HUES64 (cell line): ENCODE data around the gene PTPN2.
"Not testable (repeated sequence)": the region's sequence is repeated elsewhere in the genome, so short reads cannot be mapped to it uniquely, and the experiment has no call there.

ENCODE experiments used
- H3K27ac ChIP-seq: 2 replicates; pipeline ENCODE4 v1.7.0; 2013; ENCODE audit warnings: low read depth, low read length, inconsistent platforms
- H3K27me3 ChIP-seq: 2 replicates; pipeline ENCODE4 v1.6.1; 2013; ENCODE audit warnings: mild to moderate bottlenecking, low read length; ENCODE audit not compliant: insufficient read depth
- H3K36me3 ChIP-seq: 2 replicates; pipeline ENCODE4 v1.6.1; 2013; ENCODE audit warnings: mild to moderate bottlenecking, low read length; ENCODE audit not compliant: insufficient read depth
- H3K4me1 ChIP-seq: 2 replicates; pipeline ENCODE4 v1.6.1; 2013; ENCODE audit warnings: mild to moderate bottlenecking, low read length, moderate library complexity; ENCODE audit not compliant: insufficient read depth
- H3K4me3 ChIP-seq: 2 replicates; pipeline ENCODE4 v1.5.1; 2013; ENCODE audit warnings: mild to moderate bottlenecking, low read length, moderate library complexity
- H3K9ac ChIP-seq: 2 replicates; pipeline ENCODE4 v1.6.1; 2013; ENCODE audit warnings: mild to moderate bottlenecking, low read depth, low read length
- H3K9me3 ChIP-seq: 2 replicates; pipeline ENCODE4 v1.6.1; 2013; ENCODE audit warnings: low read depth, low read length; ENCODE audit not compliant: insufficient read depth
- WGBS: fragments of 150-250, 120-280 bp; methylation state at CpG from one replicate; pipeline ENCODE4 v1.1.7; 2013; ENCODE audit warnings: missing lambda C conversion rate; 5-methylcytosine and 5-hydroxymethylcytosine counted together

PTPN2 gene

DNA sequence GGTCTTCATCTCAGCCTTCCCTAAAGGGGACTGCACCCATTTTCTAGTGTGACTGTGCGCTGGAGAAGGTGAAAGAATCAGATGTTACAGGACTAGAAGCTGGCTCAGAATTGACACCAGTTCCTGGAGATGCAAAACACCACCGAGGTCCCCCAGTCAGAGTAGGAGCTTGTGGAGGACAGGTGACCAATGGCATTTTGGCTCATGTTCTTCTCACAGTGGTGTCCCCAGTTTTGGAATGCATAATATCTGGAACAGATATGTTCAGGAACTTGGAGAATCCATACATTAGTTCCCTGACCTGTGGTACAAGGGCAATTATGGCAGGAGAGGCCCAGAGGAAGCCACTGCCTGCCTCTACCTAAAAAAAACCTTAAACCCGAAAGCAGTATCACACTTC is 114.9 kb downstream of the PTPN2 start:
- H3K9ac ChIP-seq = no peak overlapping the region
- H3K9me3 ChIP-seq = no peaks in the 10 kb centered on the region
- H3K4me3 ChIP-seq = no peak overlapping the region
- no peak overlapping the region for H3K27ac ChIP-seq
- H3K4me1 ChIP-seq = peaks cover 5% of the 10 kb centered on the region
- no peaks in the 10 kb centered on the region for H3K36me3 ChIP-seq
- WGBS = 95% methylated on average over 3 of the region's 3 CpGs
- H3K27me3 ChIP-seq = no peaks in the 10 kb centered on the region

DNA sequence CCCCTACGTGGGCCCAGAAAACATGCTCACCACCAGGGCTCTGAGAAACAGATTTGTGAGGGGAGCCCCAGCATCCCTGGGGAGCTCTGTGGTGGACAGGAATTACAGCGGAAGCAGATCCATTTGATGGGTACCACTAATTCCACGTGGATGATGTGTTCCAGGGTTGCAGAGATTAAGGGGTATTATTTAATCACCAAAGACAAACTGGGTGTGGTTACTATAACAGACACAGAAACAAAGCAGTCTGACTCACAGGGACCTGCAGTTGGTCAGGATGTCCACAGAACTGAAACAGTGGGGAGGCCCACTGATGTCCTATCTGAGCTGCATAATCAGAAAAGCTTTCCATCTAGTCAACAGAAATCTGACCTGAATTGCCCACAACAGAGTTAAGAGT is 115.4 kb downstream of the PTPN2 start:
- H3K27me3 ChIP-seq = no peaks in the 10 kb centered on the region
- 93% methylated on average over 3 of the region's 3 CpGs for WGBS

GRCh38 chr18:12767580-12768155 is 116.4 kb downstream of the PTPN2 start:
- Histone ChIP-seq H3K36me3 (no peaks in the 10 kb centered on the region), H3K4me1 (peaks cover 5% of the 10 kb centered on the region), H3K4me3 (no peak overlapping the region), H3K27ac (no peak overlapping the region), H3K9ac (no peak overlapping the region), H3K9me3 (no peaks in the 10 kb centered on the region), H3K27me3 (no peaks in the 10 kb centered on the region)
- WGBS = 93% methylated on average over 9 of the region's 9 CpGs

More for the DNA sequence above, 115.4 kb downstream of the PTPN2 start:
- no peaks in the 10 kb centered on the region for H3K9me3 ChIP-seq
- H3K27ac ChIP-seq = no peak overlapping the region
- H3K36me3 ChIP-seq = no peaks in the 10 kb centered on the region
- H3K4me3 ChIP-seq = no peak overlapping the region
- peaks cover 5% of the 10 kb centered on the region for H3K4me1 ChIP-seq
- no peak overlapping the region for H3K9ac ChIP-seq

GRCh38 chr18:12766986-12767433 is 117.0 kb downstream of the PTPN2 start:
- H3K27me3 ChIP-seq = no peaks in the 10 kb centered on the region
- no peak overlapping the region for H3K4me3 ChIP-seq
- WGBS = 15% methylated on average over 13 of the region's 13 CpGs
- H3K9me3 ChIP-seq = no peaks in the 10 kb centered on the region
- H3K27ac ChIP-seq = no peak overlapping the region
- H3K36me3 ChIP-seq = no peaks in the 10 kb centered on the region
- H3K9ac ChIP-seq = no peak overlapping the region
- H3K4me1 ChIP-seq = peaks cover 5% of the 10 kb centered on the region

- H3K27ac ChIP-seq = no peak overlapping the region
- no peaks in the 10 kb centered on the region for H3K9me3 ChIP-seq
- peaks cover 5% of the 10 kb centered on the region for H3K4me1 ChIP-seq
- H3K9ac ChIP-seq = no peak overlapping the region
- no peaks in the 10 kb centered on the region for H3K27me3 ChIP-seq
- 88% methylated on average over 11 of the region's 11 CpGs for WGBS
- H3K4me3 ChIP-seq = no peak overlapping the region
- no peaks in the 10 kb centered on the region for H3K36me3 ChIP-seq
Measured at GRCh38 chr18:12765586-12765985, 118.5 kb downstream of the PTPN2 start.

- Histone ChIP-seq H3K4me3 (no peak overlapping the region), H3K9ac (no peak overlapping the region), H3K36me3 (no peaks in the 10 kb centered on the region), H3K27me3 (no peaks in the 10 kb centered on the region), H3K27ac (no peak overlapping the region), H3K9me3 (no peaks in the 10 kb centered on the region), H3K4me1 (peaks cover 5% of the 10 kb centered on the region)
- WGBS = 76% methylated on average over 8 of the region's 8 CpGs
Measured at GRCh38 chr18:12765126-12765525, 118.9 kb downstream of the PTPN2 start.

GRCh38 chr18:12758566-12758965 is 125.5 kb downstream of the PTPN2 start:
- not testable (repeated sequence) for H3K36me3 ChIP-seq, H3K9me3 ChIP-seq, H3K4me3 ChIP-seq, H3K27ac ChIP-seq, H3K4me1 ChIP-seq, H3K9ac ChIP-seq, H3K27me3 ChIP-seq
- WGBS = 89% methylated on average over 3 of the region's 3 CpGs

GRCh38 chr18:12756619-12757239 is 127.3 kb downstream of the PTPN2 start:
- not testable (repeated sequence) for H3K4me3 ChIP-seq, H3K9ac ChIP-seq, H3K9me3 ChIP-seq, H3K27me3 ChIP-seq, H3K36me3 ChIP-seq, H3K4me1 ChIP-seq, H3K27ac ChIP-seq
- 95% methylated on average over 14 of the region's 14 CpGs for WGBS

GRCh38 chr18:12755606-12756005 is 128.4 kb downstream of the PTPN2 start:
- not testable (repeated sequence) for H3K4me3 ChIP-seq, H3K27me3 ChIP-seq, H3K36me3 ChIP-seq, H3K9me3 ChIP-seq, H3K4me1 ChIP-seq, H3K9ac ChIP-seq, H3K27ac ChIP-seq
- 95% methylated on average over 6 of the region's 6 CpGs for WGBS

DNA sequence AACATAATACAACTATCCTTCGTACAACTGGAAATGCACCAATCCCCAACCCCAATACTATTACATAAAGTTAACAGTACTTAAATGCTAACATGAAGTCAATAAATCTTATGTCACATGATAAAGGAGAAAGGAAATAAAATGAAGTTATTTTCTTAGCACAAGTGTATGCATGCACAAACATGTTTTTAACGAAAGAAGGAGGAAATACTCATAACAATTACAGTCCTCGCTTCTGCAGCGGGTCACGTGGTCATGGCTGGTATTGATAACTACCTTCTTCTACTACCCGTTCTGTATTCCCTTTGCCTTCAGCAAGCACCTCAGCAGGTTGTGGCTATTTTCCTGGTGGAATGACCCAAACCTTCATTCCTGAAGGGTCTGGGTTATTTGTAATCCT is 129.5 kb downstream of the PTPN2 start:
- Histone ChIP-seq H3K9me3 (no peaks in the 10 kb centered on the region), H3K27me3 (no peaks in the 10 kb centered on the region), H3K9ac (no peak overlapping the region), H3K4me3 (no peak overlapping the region), H3K4me1 (no peaks in the 10 kb centered on the region), H3K36me3 (no peaks in the 10 kb centered on the region), H3K27ac (no peak overlapping the region)
- WGBS = 96% methylated on average over 6 of the region's 6 CpGs

- H3K27ac ChIP-seq = no peak overlapping the region
- WGBS = 92% methylated on average over 4 of the region's 4 CpGs
Measured at GRCh38 chr18:12751891-12752290, 132.1 kb downstream of the PTPN2 start.

GRCh38 chr18:12751503-12751884 is 132.5 kb downstream of the PTPN2 start:
- H3K4me3 ChIP-seq = no peak overlapping the region
- no peak overlapping the region for H3K27ac ChIP-seq

More at GRCh38 chr18:12751891-12752290, 132.1 kb downstream of the PTPN2 start:
- Histone ChIP-seq H3K36me3 (no peaks in the 10 kb centered on the region), H3K4me3 (no peak overlapping the region), H3K27me3 (no peaks in the 10 kb centered on the region), H3K4me1 (no peaks in the 10 kb centered on the region), H3K9me3 (no peaks in the 10 kb centered on the region), H3K9ac (no peak overlapping the region)

More at GRCh38 chr18:12751503-12751884, 132.5 kb downstream of the PTPN2 start:
- no peaks in the 10 kb centered on the region for H3K4me1 ChIP-seq
- no peak overlapping the region for H3K9ac ChIP-seq
- H3K9me3 ChIP-seq = no peaks in the 10 kb centered on the region
- no peaks in the 10 kb centered on the region for H3K27me3 ChIP-seq
- WGBS = 93% methylated on average over 5 of the region's 5 CpGs
- no peaks in the 10 kb centered on the region for H3K36me3 ChIP-seq
